CD4-positive, alpha-beta T cell treated with Interleukin-15 for 4 hours (primary cell): ENCODE measurements around the gene LGALS1.
"Not testable (repeated sequence)": the region's sequence is repeated elsewhere in the genome, so short reads cannot be mapped to it uniquely, and the experiment has no call there.

ENCODE experiments used
- DNase-seq: peaks from one replicate; pipeline ENCODE4 v3.0.0-alpha.2; 2020; ENCODE audit warnings: low spot score

LGALS1 gene

GRCh38 chr22:37690407-37690806 lies 15.0 kb downstream of the LGALS1 start:
- DNase-seq: no peak

- DNase-seq: no peak
Measured at GRCh38 chr22:37690901-37691504, 15.6 kb downstream of the LGALS1 start.

- DNase-seq: no peak
Measured at GRCh38 chr22:37692627-37693285, 17.3 kb downstream of the LGALS1 start.

GRCh38 chr22:37694131-37694530 lies 18.7 kb downstream of the LGALS1 start:
- not testable (repeated sequence) for DNase-seq

DNA sequence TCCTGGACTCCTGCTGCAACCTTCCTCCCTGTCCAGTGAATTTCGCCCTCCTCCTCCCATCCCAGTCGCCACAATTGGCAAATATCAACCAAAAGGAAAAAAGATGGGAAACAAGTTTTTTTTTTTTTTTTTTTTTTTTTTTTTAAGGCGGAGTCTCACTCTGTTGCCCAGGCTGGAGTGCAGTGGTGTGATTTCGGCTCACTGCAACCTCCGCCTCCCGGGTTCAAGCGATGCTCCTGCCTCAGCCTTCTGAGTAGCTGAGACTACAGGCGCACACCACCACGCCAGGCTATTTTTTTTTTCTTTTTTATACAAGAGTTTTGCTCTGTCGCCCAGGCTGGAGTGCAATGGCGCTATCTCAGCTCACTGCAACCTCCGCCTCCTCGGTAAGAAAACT lies 20.8 kb downstream of the LGALS1 start:
- DNase-seq: not testable (repeated sequence)

DNA sequence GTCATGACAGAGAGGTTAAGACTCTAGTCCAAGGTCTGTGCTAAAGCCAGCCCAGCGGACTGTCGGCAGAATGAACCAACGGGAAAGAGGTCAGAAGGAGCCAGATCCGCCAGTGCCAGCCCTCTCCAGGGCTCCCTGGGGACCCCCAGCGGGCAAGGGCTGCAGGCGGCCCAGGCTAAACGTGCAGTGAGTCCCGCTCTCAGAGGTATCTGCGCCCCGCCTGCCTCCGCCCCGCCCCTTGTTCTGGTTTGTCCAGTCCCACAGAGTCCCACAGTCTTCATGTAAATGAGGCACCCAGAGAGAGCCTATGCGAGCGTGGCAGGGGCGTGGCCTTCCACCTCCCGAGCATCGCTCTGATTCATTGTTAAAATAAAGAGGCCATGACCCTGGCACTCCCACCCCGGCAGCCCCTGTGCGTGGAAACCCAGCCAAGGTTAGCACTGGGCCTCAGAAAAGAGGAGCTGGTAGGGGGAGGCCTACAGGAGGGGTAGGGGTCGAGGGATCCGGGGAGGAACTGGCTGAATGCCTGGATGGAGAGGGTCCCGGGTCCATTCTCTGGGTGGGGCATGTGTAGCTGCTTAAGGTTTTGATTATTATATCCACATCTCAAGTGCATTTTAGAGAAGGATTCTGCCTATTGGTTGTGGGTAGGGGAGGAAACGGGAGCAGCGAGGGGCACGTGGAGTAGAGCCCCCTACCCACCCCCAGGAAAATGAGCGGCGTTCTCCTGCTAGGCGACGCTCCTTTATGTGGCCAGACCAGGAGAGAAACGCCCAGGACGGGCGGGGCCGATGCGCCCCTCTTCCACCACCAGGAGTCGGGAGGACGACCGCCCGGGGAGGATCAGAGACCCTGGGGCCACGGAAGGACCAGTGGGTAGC lies 21.5 kb downstream of the LGALS1 start, which contains the start of gene TRIOBP:
Gene TRIOBP, plus strand, starts transcription at position 392 of the 881 bp plus-strand sequence. CDS start 4,318 bp downstream, outside the sequence.
- peak; percentile 84 for DNase-seq

GRCh38 chr22:37697538-37697835 lies 22.1 kb downstream of the LGALS1 start:
- no peak for DNase-seq

GRCh38 chr22:37701141-37701786 lies 25.8 kb downstream of the LGALS1 start:
- no peak for DNase-seq

GRCh38 chr22:37703906-37704305 lies 28.5 kb downstream of the LGALS1 start:
- DNase-seq: no peak

DNA sequence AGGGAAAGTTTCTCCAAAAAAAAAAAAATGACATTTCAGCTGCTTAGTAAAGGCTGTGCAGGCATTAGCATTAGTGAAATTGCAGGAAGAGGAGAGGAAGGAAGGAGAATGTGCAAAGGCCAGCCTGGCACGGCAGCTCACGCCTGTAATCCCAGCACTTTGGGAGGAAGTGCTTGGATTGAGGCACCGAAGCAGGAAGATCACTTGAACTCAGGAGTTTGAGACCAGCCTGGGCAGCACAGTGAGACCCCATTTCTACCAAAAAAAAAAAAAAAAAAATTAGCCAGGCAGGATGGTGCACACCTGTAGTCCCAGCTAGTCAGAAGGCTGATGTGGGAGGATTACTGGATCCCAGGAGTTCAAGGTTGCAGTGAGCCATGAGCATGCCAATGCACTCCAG lies 29.2 kb downstream of the LGALS1 start:
- DNase-seq: no peak

DNA sequence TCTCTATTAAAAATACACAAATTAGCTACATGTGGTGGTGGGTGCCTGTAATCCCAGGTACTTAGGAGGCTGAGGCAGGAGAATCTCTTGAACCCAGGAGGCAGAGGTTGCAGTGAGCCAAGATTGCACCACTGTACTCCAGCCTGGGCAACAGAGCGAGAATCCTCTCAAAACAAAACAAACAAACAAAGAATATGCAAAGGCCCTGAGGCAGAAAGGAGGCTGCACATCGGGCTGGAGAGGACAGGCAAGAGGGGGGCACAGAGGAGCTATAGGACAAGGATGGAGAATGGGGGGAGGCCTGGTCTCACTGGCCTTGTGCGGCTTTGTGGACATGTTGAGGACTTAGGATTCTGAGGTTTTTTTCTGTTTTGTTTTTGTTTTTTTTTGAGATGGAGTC lies 29.8 kb downstream of the LGALS1 start:
- DNase-seq: no peak

GRCh38 chr22:37708580-37709444 lies 33.4 kb downstream of the LGALS1 start:
- no peak for DNase-seq

- no peak for DNase-seq
Measured at GRCh38 chr22:37709445-37709765, 34.0 kb downstream of the LGALS1 start.

- DNase-seq: no peak
Measured at GRCh38 chr22:37710675-37711074, 35.2 kb downstream of the LGALS1 start.

- no peak for DNase-seq
Measured at GRCh38 chr22:37711490-37711889, 36.1 kb downstream of the LGALS1 start.

DNA sequence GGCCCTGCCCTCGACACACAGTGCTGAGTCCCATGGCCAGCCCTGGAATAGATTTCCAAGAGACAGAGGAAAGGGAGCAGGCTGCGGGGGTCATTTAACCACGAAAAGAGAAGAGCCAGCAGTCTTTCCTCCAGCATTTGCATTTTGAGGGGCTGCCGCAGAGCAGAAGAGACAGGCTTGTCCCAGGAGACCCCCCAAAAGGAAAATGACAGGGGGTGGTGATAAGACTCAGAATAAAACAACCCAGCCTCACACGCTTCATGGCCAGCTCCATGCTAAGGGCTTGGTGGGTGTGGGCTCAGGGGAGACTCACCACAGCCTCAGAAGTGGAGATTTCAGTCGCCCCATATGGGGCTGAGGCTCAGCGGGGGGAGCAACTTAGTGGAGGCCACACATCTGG lies 38.3 kb downstream of the LGALS1 start:
- no peak for DNase-seq

DNA sequence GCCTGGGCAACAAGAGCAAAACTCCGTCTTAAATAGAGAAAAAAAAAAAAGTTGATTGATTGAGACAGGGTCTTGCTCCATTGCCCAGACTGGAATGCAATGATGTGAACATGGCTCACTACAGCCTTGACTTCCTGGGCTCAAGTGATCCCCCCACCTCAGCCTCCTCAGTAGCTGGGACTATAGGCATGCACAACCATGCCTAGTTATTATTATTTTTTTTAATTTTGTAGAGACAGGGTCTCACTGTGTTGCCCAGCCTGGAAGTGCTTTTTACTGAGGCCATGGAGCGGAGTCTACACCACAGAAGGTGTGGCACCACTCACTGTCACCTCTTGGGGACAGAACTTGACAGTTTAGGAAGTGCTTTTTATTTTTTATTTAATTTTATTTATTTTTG lies 39.2 kb downstream of the LGALS1 start:
- no peak for DNase-seq

DNA sequence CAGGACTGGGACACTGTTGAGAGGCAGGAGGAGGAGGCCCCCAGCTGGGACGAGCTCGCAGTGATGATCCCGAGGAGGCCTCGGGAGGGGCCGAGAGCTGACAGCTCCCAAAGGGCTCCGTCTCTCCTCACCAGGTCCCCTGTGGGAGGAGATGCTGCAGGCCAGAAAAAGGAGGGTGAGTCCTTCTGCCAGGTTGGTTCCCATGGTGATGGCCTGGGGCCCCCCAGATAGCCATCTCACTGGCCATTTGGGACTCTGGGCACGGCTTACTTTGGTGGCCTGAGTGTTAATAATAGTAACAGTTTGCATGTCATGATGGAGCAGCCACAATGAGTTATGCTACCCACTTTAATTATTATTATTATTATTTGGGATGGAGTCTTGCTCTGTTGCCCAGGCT lies 40.3 kb downstream of the LGALS1 start:
- DNase-seq: no peak

- no peak for DNase-seq
Measured at GRCh38 chr22:37716708-37717107, 41.3 kb downstream of the LGALS1 start.

DNA sequence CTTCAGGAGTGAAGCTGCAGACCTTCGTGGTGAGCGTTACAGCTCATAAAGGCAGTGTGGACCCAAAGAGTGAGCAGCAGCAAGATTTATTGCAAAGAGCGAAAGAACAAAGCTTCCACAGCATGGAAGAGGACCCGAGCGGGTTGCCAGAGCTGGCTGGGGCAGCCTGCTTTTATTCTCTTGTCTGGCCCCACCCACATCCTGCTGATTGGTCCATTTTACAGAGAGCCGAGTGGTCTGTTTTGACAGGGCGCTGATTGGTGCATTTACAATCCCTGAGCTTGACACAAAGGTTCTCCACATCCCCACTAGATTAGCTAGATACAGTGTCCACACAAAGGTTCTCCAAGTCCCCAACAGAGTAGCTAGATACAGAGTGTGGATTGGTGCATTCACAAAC lies 41.8 kb downstream of the LGALS1 start:
- DNase-seq: not testable (repeated sequence)

- DNase-seq: not testable (repeated sequence)
Measured at GRCh38 chr22:37717746-37718305, 42.4 kb downstream of the LGALS1 start.
